Raji (cell line): ENCODE measurements around the gene DEFB114.

Experiments
- POLR2A ChIP-seq: IDR thresholded peaks from 2 replicates; pipeline ENCODE4 v1.6.1; 2011; ENCODE audit warnings: low read depth, low read length, control low read depth; ENCODE audit not compliant: insufficient read depth

DEFB114 gene, protein sequence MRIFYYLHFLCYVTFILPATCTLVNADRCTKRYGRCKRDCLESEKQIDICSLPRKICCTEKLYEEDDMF

GRCh38 chr6:49964064-49964463 lies at the start of gene DEFB114:
TSS of gene DEFB114 (minus strand) at chr6:49964164. CDS start at chr6:49964105, 59 bp downstream.
- no peak for TF ChIP-seq POLR2A

DNA sequence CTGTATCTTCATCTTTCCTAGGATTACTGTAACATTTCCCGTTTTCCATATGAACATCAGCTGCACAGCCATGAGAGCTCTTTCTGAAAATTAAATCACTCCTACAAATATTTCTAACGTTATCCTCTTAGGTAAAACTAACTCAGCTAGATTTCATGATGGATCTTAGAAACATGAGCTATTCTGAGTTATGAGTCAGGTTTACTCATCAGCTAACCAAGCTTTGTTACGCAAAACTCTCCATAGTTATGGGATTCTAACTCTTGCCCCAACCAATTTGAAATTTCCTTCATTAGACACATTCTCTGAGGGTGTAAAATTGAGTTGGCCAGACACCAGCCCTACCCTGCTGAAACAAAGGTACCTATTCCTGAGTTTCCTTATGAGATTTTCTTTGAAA lies 43.9 kb upstream of the DEFB114 start:
- no peak for TF ChIP-seq POLR2A

DNA sequence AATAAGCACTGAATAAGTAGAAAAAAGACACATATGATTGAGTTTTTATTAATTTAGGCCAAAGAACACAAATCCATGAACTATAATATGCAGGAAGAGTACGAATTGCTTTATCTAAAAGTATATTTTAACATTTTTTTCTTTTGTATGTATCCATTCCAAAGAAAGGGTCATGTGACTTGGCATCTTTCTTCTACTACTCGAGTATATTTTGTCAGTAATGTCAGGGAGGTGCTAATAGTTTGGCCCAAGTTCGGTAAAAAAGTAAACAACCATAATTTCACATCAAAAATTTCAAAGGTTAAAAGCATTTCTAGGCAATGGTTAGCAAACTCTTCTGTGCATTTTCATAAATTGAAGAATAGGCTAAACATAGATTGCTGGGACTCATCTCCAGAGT lies 39.2 kb upstream of the DEFB114 start:
- TF ChIP-seq POLR2A = no peak

- TF ChIP-seq POLR2A = no peak
Measured at GRCh38 chr6:49995278-49995677, 31.3 kb upstream of the DEFB114 start.

GRCh38 chr6:49988900-49989299 lies 24.9 kb upstream of the DEFB114 start:
- TF ChIP-seq POLR2A = no peak

DNA sequence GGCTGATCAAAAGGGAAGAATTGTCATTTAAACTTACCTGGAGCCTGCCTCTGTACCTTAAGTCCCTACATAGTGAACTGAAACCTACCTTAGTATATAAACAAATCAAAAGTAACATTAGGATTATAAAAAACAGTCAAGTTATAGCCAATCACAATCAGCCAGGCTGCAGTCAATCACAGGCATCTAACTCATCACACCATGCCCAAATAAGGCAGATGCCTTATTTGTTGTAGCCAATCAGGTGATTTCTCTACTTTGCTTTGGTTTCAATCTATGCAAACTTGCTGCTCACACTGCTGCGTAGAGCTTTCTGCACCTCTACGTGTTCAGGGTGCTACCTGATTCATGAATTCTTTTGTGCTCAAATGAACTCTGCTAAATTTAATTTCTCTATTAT lies 23.8 kb upstream of the DEFB114 start:
- no peak for TF ChIP-seq POLR2A

GRCh38 chr6:49986551-49986950 lies 22.6 kb upstream of the DEFB114 start:
- no peak for TF ChIP-seq POLR2A

GRCh38 chr6:49982046-49982445 lies 18.1 kb upstream of the DEFB114 start:
- TF ChIP-seq POLR2A = no peak

GRCh38 chr6:49980898-49981297 lies 16.9 kb upstream of the DEFB114 start:
- peak; percentile 16; the same call in 1 of the 2 replicates for TF ChIP-seq POLR2A

- TF ChIP-seq POLR2A = no peak
Measured at GRCh38 chr6:49979584-49979983, 15.6 kb upstream of the DEFB114 start.

DNA sequence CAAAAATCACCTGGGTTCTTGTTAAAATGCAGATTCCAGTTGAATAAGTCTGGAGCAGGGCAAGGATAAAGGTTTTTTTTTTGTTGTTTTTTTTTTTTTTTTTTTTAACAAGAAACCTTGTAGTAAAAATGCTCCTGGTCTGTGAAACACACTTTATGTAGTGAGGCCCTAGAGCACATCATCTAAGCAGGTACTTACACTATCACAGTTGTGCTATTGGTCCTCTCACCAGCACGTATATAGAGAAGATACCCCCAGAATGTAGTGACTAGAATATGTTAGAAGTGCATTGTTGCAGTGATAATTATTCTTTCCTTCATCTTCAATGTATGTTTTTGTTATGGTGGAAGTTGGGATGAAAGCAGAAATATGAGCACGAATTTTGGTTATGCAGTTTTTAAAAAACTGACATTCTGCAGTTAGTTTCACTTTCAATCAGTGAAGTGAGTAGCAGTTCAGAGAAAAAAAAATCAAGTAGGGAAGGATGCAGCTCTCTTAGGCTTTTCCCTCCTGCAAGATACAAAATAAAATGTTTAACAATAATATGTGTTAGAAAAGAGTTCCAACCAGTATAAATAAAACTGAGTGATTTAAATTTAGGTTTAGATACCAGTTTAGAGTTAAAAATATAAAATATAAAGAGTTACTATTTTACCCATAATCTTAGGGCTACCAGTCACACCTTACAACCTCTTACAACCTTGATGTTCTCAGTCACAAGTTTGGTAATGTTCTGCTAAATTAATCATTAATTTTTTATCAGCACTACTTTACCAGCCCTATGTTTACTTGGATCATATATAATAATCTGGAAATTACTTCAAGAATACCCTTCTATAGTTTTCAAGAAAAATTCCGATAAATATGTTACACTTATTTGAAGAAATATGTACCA lies 14.6 kb upstream of the DEFB114 start:
- no peak for TF ChIP-seq POLR2A

GRCh38 chr6:49969605-49970004 lies 5.6 kb upstream of the DEFB114 start, which contains the start of gene DEFB113:
TSS of gene DEFB113 (minus strand) at chr6:49969625. CDS start at chr6:49969625, 0 bp downstream.
- TF ChIP-seq POLR2A = no peak

DNA sequence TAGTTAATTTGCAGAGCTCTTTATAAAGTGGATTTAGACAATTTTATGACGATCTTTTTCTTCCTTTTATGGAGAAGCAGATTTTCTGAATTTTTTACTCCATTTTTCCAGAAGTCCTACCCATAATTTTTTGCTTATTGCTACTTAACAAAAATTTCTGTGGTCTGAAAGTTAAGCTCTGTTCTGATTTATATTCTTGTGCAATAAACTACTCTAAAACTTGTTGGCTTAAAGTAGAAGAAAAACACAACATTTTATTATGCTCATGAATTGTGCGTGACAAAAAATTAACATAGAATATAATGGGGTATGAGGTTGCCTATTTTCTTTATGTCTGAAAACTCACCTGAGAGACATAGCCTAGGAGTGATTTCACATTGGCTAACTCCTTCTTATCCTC lies 2.9 kb upstream of the DEFB114 start:
- no peak for TF ChIP-seq POLR2A

DNA sequence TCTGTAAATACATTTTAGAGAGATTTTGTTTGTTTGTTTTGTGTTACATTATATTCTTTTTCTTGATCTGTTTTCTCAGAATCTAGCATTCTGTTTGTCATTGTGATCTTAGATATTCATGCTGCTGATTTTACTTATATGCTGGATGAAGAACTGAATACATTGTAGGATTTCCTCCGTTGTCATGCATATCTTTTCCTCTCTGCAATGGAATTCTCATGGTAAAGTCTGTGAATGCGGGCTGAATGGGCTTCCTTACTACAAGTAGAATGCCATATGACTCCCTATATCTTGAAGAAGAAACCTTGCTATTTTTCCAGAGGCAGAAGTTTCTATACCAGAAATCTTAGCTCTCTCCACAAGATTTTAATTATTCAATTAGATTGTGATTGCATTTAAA lies 2.4 kb upstream of the DEFB114 start:
- TF ChIP-seq POLR2A = no peak

DNA sequence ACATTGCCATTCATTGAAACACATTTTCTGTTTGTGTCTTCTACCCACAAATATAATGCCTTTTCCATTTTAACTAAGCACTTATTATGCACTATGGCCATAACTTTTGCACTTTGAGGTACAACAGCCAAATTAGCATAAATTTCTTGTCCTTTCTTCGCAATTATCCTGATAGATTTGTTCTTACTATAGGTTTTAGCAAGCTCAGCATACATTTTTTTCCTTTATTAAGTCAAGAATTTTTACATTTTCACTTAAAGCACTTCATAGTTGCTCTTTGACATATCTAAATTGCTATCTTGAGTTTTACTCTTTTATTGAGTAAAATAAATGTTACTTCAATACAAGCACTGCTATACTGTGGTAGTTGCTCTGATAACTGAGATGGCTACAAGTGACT lies 5.8 kb downstream of the DEFB114 start:
- TF ChIP-seq POLR2A = no peak

DNA sequence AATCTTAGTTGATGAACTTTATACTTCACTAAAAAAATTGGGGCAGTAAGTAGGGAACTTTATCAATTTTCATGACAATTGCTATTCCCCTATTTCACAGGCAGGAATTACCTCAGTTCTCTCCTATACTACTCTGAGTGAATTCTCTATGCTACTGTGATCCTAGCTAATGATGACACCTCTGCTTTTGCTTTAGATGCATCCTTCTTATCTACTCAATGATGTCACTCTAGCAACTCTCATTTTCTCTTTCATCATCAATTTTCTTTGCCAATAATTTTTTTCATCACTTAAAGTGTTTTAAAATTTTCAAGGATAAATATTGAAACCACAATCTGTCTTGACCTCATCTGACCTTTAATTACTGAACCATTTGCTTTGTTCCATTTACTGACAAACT lies 8.1 kb downstream of the DEFB114 start:
- no peak for TF ChIP-seq POLR2A
